Hepatocyte (in vitro differentiated cells): ENCODE measurements around the gene ARID1A. TPM values are rescaled to one million over a fixed set of nuclear protein-coding genes. Genes with fewer than 3 reads are reported as not detected.

Experiments used
- DNase-seq: peaks from one replicate; pipeline ENCODE4 v3.0.0-alpha.2; 2016; ENCODE audit warnings: low spot score
- H2AFZ ChIP-seq: fragments of 200-600 bp; sonication (generic); 2 replicates; pipeline ENCODE4 v1.6.0; 2016; ENCODE audit warnings: antibody characterized with exemption, mild to moderate bottlenecking
- H3K27ac ChIP-seq: fragments of 200-600 bp; sonication (generic); 2 replicates; pipeline ENCODE4 v1.5.1; 2016; ENCODE audit warnings: mild to moderate bottlenecking
- H3K27me3 ChIP-seq: fragments of 200-600 bp; sonication (generic); 2 replicates; pipeline ENCODE4 v1.6.1; 2016
- H3K36me3 ChIP-seq: fragments of 200-600 bp; sonication (generic); replicated peaks from 2 replicates; pipeline ENCODE4 v1.5.1; 2016; ENCODE audit warnings: low read depth; ENCODE audit not compliant: insufficient read depth
- H3K4me1 ChIP-seq: fragments of 200-600 bp; sonication (generic); 2 replicates; pipeline ENCODE4 v1.5.1; 2016; ENCODE audit warnings: mild to moderate bottlenecking, moderate library complexity; ENCODE audit not compliant: insufficient read depth
- H3K4me2 ChIP-seq: fragments of 200-600 bp; sonication (generic); 2 replicates; pipeline ENCODE4 v1.6.0; 2016
- H3K4me3 ChIP-seq: fragments of 200-600 bp; sonication (generic); 2 replicates; pipeline ENCODE4 v1.5.1; 2016; ENCODE audit warnings: mild to moderate bottlenecking
- H3K79me2 ChIP-seq: fragments of 200-600 bp; sonication (generic); 2 replicates; pipeline ENCODE4 v1.6.0; 2017; ENCODE audit warnings: mild to moderate bottlenecking
- H3K9me2 ChIP-seq: fragments of 200-600 bp; sonication (generic); replicated peaks from 2 replicates; pipeline ENCODE4 v1.6.0; 2017; ENCODE audit warnings: mild to moderate bottlenecking; ENCODE audit not compliant: insufficient read depth
- H3K9me3 ChIP-seq: fragments of 200-600 bp; sonication (generic); 2 replicates; pipeline ENCODE4 v1.5.1; 2016; ENCODE audit warnings: low read depth, mild to moderate bottlenecking
- H4K20me1 ChIP-seq: fragments of 200-600 bp; sonication (generic); 2 replicates; pipeline ENCODE4 v1.6.0; 2016; ENCODE audit warnings: mild to moderate bottlenecking; ENCODE audit not compliant: insufficient read depth, poor library complexity, severe bottlenecking
- CTCF ChIP-seq: fragments of 200-600 bp; sonication (generic); IDR thresholded peaks from 2 replicates; pipeline ENCODE4 v1.5.1; 2016; ENCODE audit warnings: antibody characterized with exemption, mild to moderate bottlenecking; ENCODE audit not compliant: poor library complexity
- EZH2 ChIP-seq: fragments of 200-600 bp; sonication (generic); IDR thresholded peaks from 2 replicates; pipeline ENCODE4 v1.6.1; 2016; ENCODE audit warnings: antibody characterized with exemption, mild to moderate bottlenecking, borderline replicate concordance
- EZH2phosphoT487 ChIP-seq: fragments of 200-600 bp; sonication (generic); IDR thresholded peaks from one replicate; pipeline ENCODE4 v1.6.1; 2018; ENCODE audit warnings: antibody characterized with exemption, mild to moderate bottlenecking, low read depth, moderate library complexity; ENCODE audit not compliant: unreplicated experiment, severe bottlenecking
- WGBS: methylation state at CpG from one replicate; pipeline ENCODE4 v1.1.6; 2016; ENCODE audit warnings: low lambda C conversion rate; ENCODE audit errors: missing lambda C conversion rate; 5-methylcytosine and 5-hydroxymethylcytosine counted together
- polyA plus RNA-seq: library from polyadenylated mRNA; unstranded; fragments of >200 nt; fragmentation: Nextera tagmentation; extraction: Ambion mirVana; gene quantifications from 2 replicates; pipeline ENCODE4 v1.2.1, GENCODE V29; 2016
- total RNA-seq: library from RNA; depleted of rRNA; stranded (reverse); fragments of >200 nt; gene quantifications from 2 replicates; pipeline ENCODE4 v1.2.3, GENCODE V29; 2014

The ARID1A gene
- total and polyA plus RNA-seq, 2 experiments from 2014 or later, result 27.9 to 35.8 TPM

DNA sequence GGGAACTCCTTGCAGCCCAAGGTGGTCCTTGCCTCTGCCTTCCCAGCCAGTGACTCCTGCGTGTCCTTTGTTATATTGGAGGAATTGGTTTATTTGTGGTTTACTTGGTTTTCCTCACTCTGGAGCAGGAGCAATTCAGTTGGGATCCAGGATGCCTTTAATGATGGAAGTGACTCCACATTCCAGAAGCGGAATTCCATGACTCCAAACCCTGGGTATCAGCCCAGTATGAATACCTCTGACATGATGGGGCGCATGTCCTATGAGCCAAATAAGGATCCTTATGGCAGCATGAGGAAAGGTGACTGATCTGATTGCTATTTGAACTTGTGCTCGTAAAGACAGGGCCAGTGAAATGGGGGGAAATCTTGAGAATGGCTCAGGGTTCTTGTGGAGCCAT, 76.9 kb downstream of the ARID1A start:
- H2AFZ ChIP-seq, result no peak overlapping the region
- peaks cover 3% of the 10 kb centered on the region for H3K36me3 ChIP-seq
- peak overlapping the region; percentile 78 for H3K27ac ChIP-seq
- peaks cover 15% of the 10 kb centered on the region for H4K20me1 ChIP-seq
- DNase-seq, result no peak
- H3K9me2 ChIP-seq, result no peaks in the 10 kb centered on the region
- peaks cover 21% of the 10 kb centered on the region for H3K4me1 ChIP-seq
- 88% methylated on average over 4 of the region's 4 CpGs for WGBS
- no peaks in the 10 kb centered on the region for H3K9me3 ChIP-seq
- H3K79me2 ChIP-seq, result peaks cover 41% of the 10 kb centered on the region
- no peaks in the 10 kb centered on the region for H3K27me3 ChIP-seq
- TF ChIP-seq EZH2 (no peak), EZH2phosphoT487 (no peak), CTCF (no peak)
- no peak overlapping the region for H3K4me3 ChIP-seq
- no peak overlapping the region for H3K4me2 ChIP-seq

DNA sequence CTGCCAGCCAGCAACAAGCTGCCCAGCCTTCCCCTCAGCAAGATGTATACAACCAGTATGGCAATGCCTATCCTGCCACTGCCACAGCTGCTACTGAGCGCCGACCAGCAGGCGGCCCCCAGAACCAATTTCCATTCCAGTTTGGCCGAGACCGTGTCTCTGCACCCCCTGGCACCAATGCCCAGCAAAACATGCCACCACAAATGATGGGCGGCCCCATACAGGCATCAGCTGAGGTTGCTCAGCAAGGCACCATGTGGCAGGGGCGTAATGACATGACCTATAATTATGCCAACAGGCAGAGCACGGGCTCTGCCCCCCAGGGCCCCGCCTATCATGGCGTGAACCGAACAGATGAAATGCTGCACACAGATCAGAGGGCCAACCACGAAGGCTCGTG, 78.6 kb downstream of the ARID1A start:
- Histone ChIP-seq H3K36me3 (no peaks in the 10 kb centered on the region), H3K9me3 (no peaks in the 10 kb centered on the region), H3K4me3 (no peak overlapping the region), H3K79me2 (peaks cover 42% of the 10 kb centered on the region), H3K4me2 (no peak overlapping the region), H3K27ac (no peak overlapping the region), H3K27me3 (no peaks in the 10 kb centered on the region), H2AFZ (no peak overlapping the region), H3K9me2 (no peaks in the 10 kb centered on the region), H3K4me1 (peaks cover 14% of the 10 kb centered on the region), H4K20me1 (peaks cover 12% of the 10 kb centered on the region)
- WGBS, result 96% methylated on average over 8 of the region's 13 CpGs
- no peak for TF ChIP-seq EZH2phosphoT487
- TF ChIP-seq EZH2, result no peak
- no peak for TF ChIP-seq CTCF
- no peak for DNase-seq

GRCh38 chr1:26775666-26776065, 79.9 kb downstream of the ARID1A start:
- no peak overlapping the region for H3K4me3 ChIP-seq
- no peaks in the 10 kb centered on the region for H3K9me2 ChIP-seq
- no peak for DNase-seq
- H3K79me2 ChIP-seq, result peaks cover 45% of the 10 kb centered on the region
- no peak overlapping the region for H3K27ac ChIP-seq
- peaks cover 12% of the 10 kb centered on the region for H4K20me1 ChIP-seq
- peaks cover 14% of the 10 kb centered on the region for H3K4me1 ChIP-seq
- H3K36me3 ChIP-seq, result no peaks in the 10 kb centered on the region
- 76% methylated on average over 4 of the region's 4 CpGs for WGBS
- no peaks in the 10 kb centered on the region for H3K27me3 ChIP-seq
- no peaks in the 10 kb centered on the region for H3K9me3 ChIP-seq
- TF ChIP-seq CTCF, result no peak
- TF ChIP-seq EZH2phosphoT487, result no peak
- no peak for TF ChIP-seq EZH2
- H3K4me2 ChIP-seq, result no peak overlapping the region
- no peak overlapping the region for H2AFZ ChIP-seq
